ENCODE results near the gene NRG3. TPM values are rescaled to one million over a fixed set of nuclear protein-coding genes. Genes with fewer than 3 reads are reported as not detected.

NRG3 gene
- total and polyA plus RNA-seq, 2 of the 4 experiments (the other 2 are of a cell fraction), result not detected

DNA sequence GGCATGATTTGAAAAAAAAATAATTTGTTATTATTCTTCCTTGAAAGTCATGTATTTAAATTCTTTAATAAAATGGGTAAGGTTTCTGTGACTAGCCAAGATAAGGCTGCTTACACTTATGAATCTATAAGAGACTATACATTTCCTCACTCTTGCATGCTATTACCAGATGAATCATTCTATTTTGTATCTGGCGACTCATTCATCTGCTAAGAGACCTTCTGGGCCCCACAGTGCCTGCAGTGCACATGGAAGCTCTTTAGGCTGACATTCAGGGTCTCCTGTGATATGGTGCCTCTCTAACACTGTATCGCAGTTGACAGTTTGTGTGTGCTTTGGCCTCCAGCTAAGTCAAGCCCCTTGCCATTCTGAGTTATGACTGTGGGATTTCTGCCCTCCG is 121.9 kb downstream of the NRG3 start:
- Histone ChIP-seq H4K20me1 (ENCODE audit: insufficient read depth, low read length) (no peaks in the 10 kb centered on the region), H3K79me1 (ENCODE audit: low read depth in 1 of 2, low read length in 2 of 2) (no peaks in the 10 kb centered on the region), H3K4ac (ENCODE audit: low read depth, low read length) (no peak overlapping the region), H3K56ac (ENCODE audit: extremely low read depth, insufficient read depth, low read length) (no peak overlapping the region), H3K4me3 (ENCODE audit: insufficient read depth, low read depth, low read length) (no peak overlapping the region), H3K4me1 (ENCODE audit: control insufficient read depth, insufficient read depth, low read length) (no peaks in the 10 kb centered on the region), H2AK9ac (replicated peaks; ENCODE audit: low read depth, low read length, poor library complexity) (no peak overlapping the region), H2BK120ac (ENCODE audit: low read depth, low read length) (no peak overlapping the region), H3K9ac (ENCODE audit: low read depth, low read length) (no peak overlapping the region), H3K9me1 (ENCODE audit: insufficient read depth, low read length) (no peaks in the 10 kb centered on the region), H3K4me2 (ENCODE audit: low read depth, low read length) (no peak overlapping the region), H3K14ac (replicated peaks; ENCODE audit: low read depth, low read length) (no peak overlapping the region), H2BK5ac (ENCODE audit: low read depth, low read length, poor library complexity, severe bottlenecking) (no peak overlapping the region), H4K8ac (ENCODE audit: low read depth in 2 of 2, low read length in 2 of 2) (no peak overlapping the region), H3K27me3 (ENCODE audit: control insufficient read depth, insufficient read depth, low read length) (no peaks in the 10 kb centered on the region), H3K18ac (ENCODE audit: low read depth, low read length) (no peak overlapping the region), H3K9me3 (ENCODE audit: control insufficient read depth, insufficient read depth, low read length) (peaks cover 9% of the 10 kb centered on the region), H2BK15ac (ENCODE audit: low read depth, low read length) (no peak overlapping the region), H4K5ac (ENCODE audit: low read depth, low read length) (no peak overlapping the region), H2AK5ac (ENCODE audit: low read depth, low read length) (no peak overlapping the region), H2AFZ (replicated peaks; ENCODE audit: low read length, poor library complexity) (no peak overlapping the region), H3K27ac (ENCODE audit: insufficient read depth, low read length) (no peak overlapping the region), H4K91ac (ENCODE audit: insufficient read depth, low read depth, low read length) (no peak overlapping the region), H3K23ac (ENCODE audit: low read depth, low read length) (no peak overlapping the region), H2BK20ac (ENCODE audit: low read depth, low read length) (no peak overlapping the region), H3K36me3 (ENCODE audit: control insufficient read depth, insufficient read depth, low read length) (no peaks in the 10 kb centered on the region)
- no peak for TF ChIP-seq RFX5 (IDR thresholded peaks at IDR 0.05; ENCODE audit: low read depth, low read length)
- no peak for TF ChIP-seq RCOR1 (IDR thresholded peaks at IDR 0.05; ENCODE audit: insufficient replicate concordance, low read length)
- no peak for TF ChIP-seq POLR2A (IDR thresholded peaks at IDR 0.05; ENCODE audit: low read depth, low read length)
- TF ChIP-seq USF2 (IDR thresholded peaks at IDR 0.05; ENCODE audit: low read depth, low read length), result no peak
- TF ChIP-seq SMC3 (IDR thresholded peaks at IDR 0.05; ENCODE audit: low read depth, low read length), result no peak
- TF ChIP-seq CHD1 (IDR thresholded peaks at IDR 0.05; ENCODE audit: low read depth, low read length), result no peak
- no peak for TF ChIP-seq NFE2L2 (IDR thresholded peaks at IDR 0.05; ENCODE audit: low read depth, low read length)
- no peak for TF ChIP-seq CTCF (conservative IDR thresholded peaks at IDR 0.05; ENCODE audit: low read depth, low read length)
- no peak for TF ChIP-seq MAZ (IDR thresholded peaks at IDR 0.05; ENCODE audit: borderline replicate concordance, low read depth, low read length)
- no peak for TF ChIP-seq RAD21 (IDR thresholded peaks at IDR 0.05; ENCODE audit: low read length)
- TF ChIP-seq ELK1 (IDR thresholded peaks at IDR 0.05; ENCODE audit: borderline replicate concordance, low read depth, low read length), result no peak
- in situ Hi-C loops (cut with MboI; ENCODE audit: low sequenced_read_pairs) (no loop called here), dilution Hi-C loops (cut with HindIII; ENCODE audit: low sequenced_read_pairs, unreplicated experiment) (no loop called here), intact Hi-C loops (cut with micrococcal nuclease) (no loop called here)
- POLR2A ChIA-PET (ENCODE audit: unreplicated experiment), result no interaction called here
- CTCF ChIA-PET, result no interaction called here
- no TSS peak for BruUV-seq (replicated peaks)
- DNase-seq (no peak), ATAC-seq (ENCODE audit: low read depth) (no peak)
- 80% methylated on average over 1 of the region's 3 CpGs; no CpG with 5 or more reads in 1 of the 2 experiments for WGBS, 2 experiments (ENCODE audit: extremely low coverage in 2 of 2, insufficient read length in 1 of 2)

All from IMR-90 (cell line).